HepG2 (cell line): ENCODE data around the gene PHF10. TPM values are rescaled to one million over a fixed set of nuclear protein-coding genes. Genes with fewer than 3 reads are reported as not detected.
A peak's percentile ranks its signal among the peaks of the same experiment; 100 is the strongest.

Experiments used
- DNMT1 ChIP-seq: sonication (generic); formaldehyde crosslinking; IDR thresholded peaks from 2 replicates; pipeline ENCODE4 v1.5.1; 2020; ENCODE audit warnings: mild to moderate bottlenecking, missing genetic modification reagents
- HBP1 ChIP-seq: IDR thresholded peaks from 2 replicates; pipeline ENCODE4 v1.6.1; 2016; ENCODE audit warnings: low read depth, control low read depth
- HNRNPL ChIP-seq: fragments of 200-400 bp; formaldehyde crosslinking; IDR thresholded peaks from 2 replicates; pipeline ENCODE4 v1.6.1; 2017; ENCODE audit warnings: mild to moderate bottlenecking, low read depth, low read length
- KLF13 ChIP-seq: sonication (generic); formaldehyde crosslinking; IDR thresholded peaks from 2 replicates; pipeline ENCODE4 v1.4.0; 2020; ENCODE audit warnings: mild to moderate bottlenecking, missing genetic modification reagents
- KMT2A ChIP-seq: sonication (generic); formaldehyde crosslinking; IDR thresholded peaks from 2 replicates; pipeline ENCODE4 v1.4.0; 2020; ENCODE audit warnings: missing genetic modification reagents
- MYNN ChIP-seq: sonication (generic); formaldehyde crosslinking; IDR thresholded peaks from 2 replicates; pipeline ENCODE4 v1.4.0; 2020; ENCODE audit warnings: mild to moderate bottlenecking, low read depth, missing genetic modification reagents
- SOX6 ChIP-seq, 2 experiments: fragments of 450-650 bp in 1 of 2; sonication (generic) in 1 of 2; formaldehyde crosslinking in 1 of 2; IDR thresholded peaks; 2 replicates each; pipeline versions ENCODE4 v1.4.0 to v1.6.1; 2017 to 2020; ENCODE audit warnings: antibody characterized with exemption in 1 of 2, mild to moderate bottlenecking in 1 of 2, missing genetic modification reagents in 1 of 2
- SP4 ChIP-seq: sonication (generic); formaldehyde crosslinking; IDR thresholded peaks from 2 replicates; pipeline ENCODE4 v1.8.1; 2023; ENCODE audit warnings: mild to moderate bottlenecking, missing genetic modification reagents
- TBX2 ChIP-seq: sonication (generic); formaldehyde crosslinking; IDR thresholded peaks from 2 replicates; pipeline ENCODE4 v1.5.0; 2020; ENCODE audit warnings: missing genetic modification reagents, mild to moderate bottlenecking, borderline replicate concordance
- ZNF292 ChIP-seq: sonication (generic); formaldehyde crosslinking; IDR thresholded peaks from 2 replicates; pipeline ENCODE4 v1.8.1; 2022; ENCODE audit warnings: mild to moderate bottlenecking, low read depth, missing genetic modification reagents, borderline replicate concordance
- ZNF407 ChIP-seq: sonication (generic); formaldehyde crosslinking; IDR thresholded peaks from one replicate; pipeline ENCODE4 v1.5.1; 2020; ENCODE audit warnings: mild to moderate bottlenecking, missing genetic modification reagents; ENCODE audit errors: not compliant biosample characterization
- ZNF570 ChIP-seq: sonication (generic); formaldehyde crosslinking; IDR thresholded peaks from 2 replicates; pipeline ENCODE4 v1.4.0; 2020; ENCODE audit warnings: mild to moderate bottlenecking, missing genetic modification reagents, borderline replicate concordance
- ZNF672 ChIP-seq: sonication (generic); formaldehyde crosslinking; IDR thresholded peaks from 2 replicates; pipeline ENCODE4 v1.8.1; 2022; ENCODE audit warnings: missing genetic modification reagents
- ZNF703 ChIP-seq: sonication (generic); formaldehyde crosslinking; IDR thresholded peaks from 2 replicates; pipeline ENCODE4 v1.5.1; 2020; ENCODE audit warnings: missing genetic modification reagents, mild to moderate bottlenecking, moderate library complexity, borderline replicate concordance
- polyA plus RNA-seq, 8 experiments: library from polyadenylated mRNA; depleted of rRNA in 3 of 8; stranded (reverse) in 7 of 8; unstranded in 1 of 8; fragments of >200 nt; fragmentation: Illumina TruSeq in 4 of 8; extraction: Trizol in 4 of 8; gene quantifications; 2 replicates each; pipeline versions ENCODE4 v1.2.1 to v1.2.3, GENCODE V29; 2011 to 2016; ENCODE audit warnings: low read depth in 4 of 8, missing spikeins in 1 of 8, mixed read lengths in 1 of 8; ENCODE audit not compliant: insufficient read depth in 1 of 8
- total RNA-seq, 5 experiments: library from RNA; depleted of rRNA; stranded (reverse); fragments of >200 nt; fragmentation: Illumina TruSeq; extraction: Trizol; gene quantifications; 2 replicates each; pipeline ENCODE4 v1.2.3, GENCODE V29; 2016; ENCODE audit warnings: low read depth in 1 of 5
- TF ChIP-seq, protein P1 (sequence below): sonication (generic); formaldehyde crosslinking; IDR thresholded peaks from 2 replicates; pipeline ENCODE4 v1.4.0; 2020; ENCODE audit warnings: mild to moderate bottlenecking, missing genetic modification reagents

PHF10 gene
- total and polyA plus RNA-seq, 2 of the 13 experiments (the other 11 are each of a cell fraction or from before 2014, with no cell fraction given): 42.1 to 84.1 TPM

- no peak for TF ChIP-seq ZNF407 (CRISPR knock-in tag)
- TF ChIP-seq SOX6 (IDR thresholded peaks at IDR 0.05): no peak
- no peak for TF ChIP-seq SOX6 (CRISPR knock-in tag; IDR thresholded peaks at IDR 0.05)
- TF ChIP-seq ZNF672 (CRISPR knock-in tag): no peak
- TF ChIP-seq KMT2A (CRISPR knock-in tag): no peak; the same call in 1 of the 2 replicates
- TF ChIP-seq ZNF703 (CRISPR knock-in tag): no peak
- TF ChIP-seq HNRNPL: no peak
- TF ChIP-seq KLF13 (CRISPR knock-in tag): no peak
- no peak for TF ChIP-seq DNMT1 (CRISPR knock-in tag)
- TF ChIP-seq MYNN (CRISPR knock-in tag): no peak
- TF ChIP-seq SP4 (CRISPR knock-in tag): no peak; the same call in 1 of the 2 replicates
- 0 out of 2 replicates have a peak, but pooled peaks have one; percentile 49 for TF ChIP-seq HBP1 (CRISPR knock-in tag)
- no peak for TF ChIP-seq TBX2 (CRISPR knock-in tag)
- TF ChIP-seq ZNF292: 0 out of 2 replicates have a peak, but pooled peaks have one; percentile 5
- TF ChIP-seq, protein P1, sequence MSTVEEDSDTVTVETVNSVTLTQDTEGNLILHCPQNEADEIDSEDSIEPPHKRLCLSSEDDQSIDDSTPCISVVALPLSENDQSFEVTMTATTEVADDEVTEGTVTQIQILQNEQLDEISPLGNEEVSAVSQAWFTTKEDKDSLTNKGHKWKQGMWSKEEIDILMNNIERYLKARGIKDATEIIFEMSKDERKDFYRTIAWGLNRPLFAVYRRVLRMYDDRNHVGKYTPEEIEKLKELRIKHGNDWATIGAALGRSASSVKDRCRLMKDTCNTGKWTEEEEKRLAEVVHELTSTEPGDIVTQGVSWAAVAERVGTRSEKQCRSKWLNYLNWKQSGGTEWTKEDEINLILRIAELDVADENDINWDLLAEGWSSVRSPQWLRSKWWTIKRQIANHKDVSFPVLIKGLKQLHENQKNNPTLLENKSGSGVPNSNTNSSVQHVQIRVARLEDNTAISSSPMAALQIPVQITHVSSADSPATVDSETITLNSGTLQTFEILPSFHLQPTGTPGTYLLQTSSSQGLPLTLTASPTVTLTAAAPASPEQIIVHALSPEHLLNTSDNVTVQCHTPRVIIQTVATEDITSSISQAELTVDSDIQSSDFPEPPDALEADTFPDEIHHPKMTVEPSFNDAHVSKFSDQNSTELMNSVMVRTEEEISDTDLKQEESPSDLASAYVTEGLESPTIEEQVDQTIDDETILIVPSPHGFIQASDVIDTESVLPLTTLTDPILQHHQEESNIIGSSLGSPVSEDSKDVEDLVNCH (CRISPR knock-in tag): no peak
- TF ChIP-seq ZNF570 (CRISPR knock-in tag): no peak
Observed at GRCh38 chr6:169723200-169723909, 945 bp downstream of the PHF10 start (continued).
